Naive thymus-derived CD4-positive, alpha-beta T cell (primary cell): ENCODE measurements around the gene OR10G2. TPM values are rescaled to one million over a fixed set of nuclear protein-coding genes. Genes with fewer than 3 reads are reported as not detected.
"Not testable (repeated sequence)": the region's sequence is repeated elsewhere in the genome, so short reads cannot be mapped to it uniquely, and the experiment has no call there.

Source experiments
- ATAC-seq: fragments of 150-1000 bp; cut with Tn5 transposase; 2 replicates; pipeline ENCODE4 v1.10.0; 2021; ENCODE audit warnings: mild to moderate bottlenecking, moderate library complexity
- CTCF ChIA-PET: fragments of 350-600 bp; sonication (Branson Sonifier 250); formaldehyde crosslinking; loops from one replicate; lab custom pipeline; 2021; ENCODE audit warnings: antibody characterized with exemption; lab: Charles Lee
- POLR2A ChIA-PET: fragments of 350-600 bp; sonication (Branson Sonifier 250); formaldehyde crosslinking; loops from one replicate; lab custom pipeline; 2021; ENCODE audit warnings: antibody characterized with exemption, inconsistent platforms; lab: Charles Lee
- DNase-seq, 9 donors: peaks; one replicate each; pipeline versions ENCODE4 v3.0.0 to v3.0.0-alpha.2; 2020 to 2022; ENCODE audit warnings: mixed read lengths in 1 of 9
- H3K27ac ChIP-seq: one replicate; pipeline ENCODE4 v1.7.0; 2013; ENCODE audit warnings: mild to moderate bottlenecking, low read depth, low read length, moderate library complexity
- H3K27me3 ChIP-seq, 2 donors: one replicate each; pipeline ENCODE4 v1.7.0; 2013; ENCODE audit warnings: low read length in 2 of 2, mild to moderate bottlenecking in 2 of 2, moderate library complexity in 2 of 2; ENCODE audit not compliant: control insufficient read depth in 2 of 2, insufficient read depth in 2 of 2
- H3K36me3 ChIP-seq, 3 experiments: 1 replicate in 2 of 3; 2 replicates in 1 of 3; pipeline ENCODE4 v1.7.0; 2013; ENCODE audit warnings: low read length in 3 of 3, mild to moderate bottlenecking in 3 of 3, moderate library complexity in 1 of 3; ENCODE audit not compliant: insufficient read depth in 3 of 3, control insufficient read depth in 2 of 3
- H3K4me1 ChIP-seq, 2 donors: one replicate each; pipeline ENCODE4 v1.7.0; 2013; ENCODE audit warnings: low read length in 2 of 2, mild to moderate bottlenecking in 2 of 2, moderate library complexity in 1 of 2; ENCODE audit not compliant: control insufficient read depth in 2 of 2, insufficient read depth in 2 of 2
- H3K4me3 ChIP-seq: 2 replicates; pipeline ENCODE4 v1.7.0; 2013; ENCODE audit warnings: mild to moderate bottlenecking, low read length
- H3K9me3 ChIP-seq, 3 experiments: 1 replicate in 2 of 3; 2 replicates in 1 of 3; pipeline ENCODE4 v1.7.0; 2013; ENCODE audit warnings: low read length in 3 of 3; ENCODE audit not compliant: control insufficient read depth in 2 of 3
- H3K27ac Mint-ChIP-seq, 9 donors: one replicate each; pipeline ENCODE4 v1.8.0; 2020 to 2022; ENCODE audit warnings: mixed read lengths in 9 of 9, mild to moderate bottlenecking in 8 of 9, moderate library complexity in 5 of 9, inconsistent platforms in 2 of 9
- H3K27me3 Mint-ChIP-seq, 5 donors: one replicate each; pipeline ENCODE4 v1.8.0; 2021 to 2022; ENCODE audit warnings: mixed read lengths in 5 of 5, mild to moderate bottlenecking in 1 of 5
- H3K36me3 Mint-ChIP-seq, 5 donors: one replicate each; pipeline ENCODE4 v1.8.0; 2020 to 2022; ENCODE audit warnings: mixed read lengths in 5 of 5, mild to moderate bottlenecking in 3 of 5, inconsistent platforms in 1 of 5
- H3K4me1 Mint-ChIP-seq, 7 donors: one replicate each; pipeline ENCODE4 v1.8.0; 2020 to 2022; ENCODE audit warnings: mixed read lengths in 7 of 7, mild to moderate bottlenecking in 3 of 7, inconsistent platforms in 1 of 7
- H3K4me3 Mint-ChIP-seq, 10 donors: one replicate each; pipeline ENCODE4 v1.8.0; 2020 to 2022; ENCODE audit warnings: mild to moderate bottlenecking in 10 of 10, mixed read lengths in 10 of 10, moderate library complexity in 6 of 10, inconsistent platforms in 2 of 10
- H3K9me3 Mint-ChIP-seq, 11 donors: one replicate each; pipeline ENCODE4 v1.8.0; 2020 to 2022; ENCODE audit warnings: mixed read lengths in 11 of 11, mild to moderate bottlenecking in 4 of 11, inconsistent platforms in 1 of 11, moderate library complexity in 1 of 11
- intact Hi-C, 2 donors: fragments of 100-400 bp; cut with micrococcal nuclease; formaldehyde crosslinking; loops; one replicate each; pipeline ENCODE4 v1.15.1; 2023
- polyA plus RNA-seq, 2 donors: library from polyadenylated mRNA; unstranded; fragments of 300-500 nt; fragmentation: Illumina TruSeq; gene quantifications; one replicate each; pipeline ENCODE4 v1.2.3, GENCODE V29; 2021
- total RNA-seq, 6 experiments: library from RNA in 5 of 6; stranded (reverse) in 5 of 6; gene quantifications; 1 replicate in 5 of 6; 2 replicates in 1 of 6; pipeline ENCODE4 v1.2.3 and lab custom pipeline; 2021 to 2026

The OR10G2 gene
- total and polyA plus RNA-seq, 7 experiments from 2014 or later = 0.28 TPM; not detected in 6

DNA sequence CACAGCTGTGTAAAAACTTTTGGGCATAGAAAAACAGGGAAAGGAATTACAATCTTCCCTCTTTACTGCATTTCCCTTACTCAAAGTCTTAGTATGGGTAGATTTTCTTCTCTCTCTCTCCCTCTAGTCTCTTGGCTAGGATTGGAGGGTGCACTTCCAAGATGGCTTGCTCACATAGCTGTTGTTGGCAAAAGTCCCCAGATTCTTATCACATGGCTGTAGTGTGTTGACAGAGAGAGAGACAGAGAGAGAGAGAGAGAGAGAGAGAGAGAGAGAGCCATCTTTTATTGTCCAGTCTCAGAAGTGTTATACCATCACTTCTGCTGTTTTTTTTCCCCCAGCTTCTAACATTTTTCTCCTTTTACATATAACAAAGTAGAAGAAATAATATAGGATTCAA lies 12.6 kb upstream of the OR10G2 start:
- ATAC-seq (no peak), DNase-seq (no peak)
- Mint-ChIP-seq H3K27ac (no peak overlapping the region), H3K27me3 (peaks cover 8 to 30% (median 23%) of the 10 kb centered on the region in 5 donors), H3K36me3 (no peaks in the 10 kb centered on the region), H3K9me3 (peaks cover 0 to 9% (median 0%) of the 10 kb centered on the region in 11 donors), H3K4me1 (peaks cover 0 to 4% (median 0%) of the 10 kb centered on the region in 7 donors), H3K4me3 (no peak overlapping the region)
- CTCF ChIA-PET = no interaction called here
- intact Hi-C loops = no loop called here
- no peaks in the 10 kb centered on the region for H3K36me3 ChIP-seq
- H3K27me3 ChIP-seq = no peaks in the 10 kb centered on the region
- H3K4me3 ChIP-seq = no peak overlapping the region
- H3K4me1 ChIP-seq = no peaks in the 10 kb centered on the region
- POLR2A ChIA-PET = no interaction called here
- H3K27ac ChIP-seq = no peak overlapping the region
- H3K9me3 ChIP-seq = no peaks in the 10 kb centered on the region

DNA sequence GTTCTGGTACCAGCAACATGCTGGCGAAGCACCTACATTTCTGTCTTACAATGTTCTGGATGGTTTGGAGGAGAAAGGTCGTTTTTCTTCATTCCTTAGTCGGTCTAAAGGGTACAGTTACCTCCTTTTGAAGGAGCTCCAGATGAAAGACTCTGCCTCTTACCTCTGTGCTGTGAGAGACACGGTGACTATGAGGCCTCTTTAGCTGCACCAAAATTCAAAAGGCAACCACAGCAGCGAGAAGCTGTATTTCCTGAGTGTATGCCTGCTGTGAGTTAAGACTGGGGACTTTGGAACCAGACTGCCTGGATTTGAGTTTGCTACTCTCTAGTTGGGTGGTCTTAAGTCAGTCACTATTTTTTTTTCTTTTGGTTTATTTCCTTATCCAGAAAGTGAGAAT lies 8.7 kb upstream of the OR10G2 start:
- H3K27ac ChIP-seq = no peak overlapping the region
- H3K4me1 ChIP-seq = no peaks in the 10 kb centered on the region
- H3K9me3 ChIP-seq = no peaks in the 10 kb centered on the region
- Mint-ChIP-seq H3K36me3 (no peaks in the 10 kb centered on the region), H3K27me3 (peaks cover 0 to 17% (median 4%) of the 10 kb centered on the region in 5 donors), H3K9me3 (peaks cover 0 to 2% (median 0%) of the 10 kb centered on the region in 11 donors), H3K4me3 (peak overlapping the region in 3 of 10 donors; percentile 42 to 52 (median 42)), H3K4me1 (peaks cover 0 to 14% (median 6%) of the 10 kb centered on the region in 7 donors), H3K27ac (peak overlapping the region in 3 of 9 donors; percentile 25 to 64 (median 36))
- ATAC-seq (no peak), DNase-seq (peak in 1 of 9 donors; percentile 5)
- intact Hi-C loops = loop anchor here in 1 of 2 donors (5.0 kb wide), 2 partner anchors 914 to 929 kb away; no protein-coding TSS in a partner anchor
- POLR2A ChIA-PET = interaction anchor here (1.0 to 1.3 kb wide), 2 partner anchors 888 to 899 kb away, joined by 3 to 4 read pairs; no protein-coding TSS in a partner anchor
- H3K27me3 ChIP-seq = no peaks in the 10 kb centered on the region
- H3K36me3 ChIP-seq = no peaks in the 10 kb centered on the region
- CTCF ChIA-PET = no interaction called here
- no peak overlapping the region for H3K4me3 ChIP-seq

DNA sequence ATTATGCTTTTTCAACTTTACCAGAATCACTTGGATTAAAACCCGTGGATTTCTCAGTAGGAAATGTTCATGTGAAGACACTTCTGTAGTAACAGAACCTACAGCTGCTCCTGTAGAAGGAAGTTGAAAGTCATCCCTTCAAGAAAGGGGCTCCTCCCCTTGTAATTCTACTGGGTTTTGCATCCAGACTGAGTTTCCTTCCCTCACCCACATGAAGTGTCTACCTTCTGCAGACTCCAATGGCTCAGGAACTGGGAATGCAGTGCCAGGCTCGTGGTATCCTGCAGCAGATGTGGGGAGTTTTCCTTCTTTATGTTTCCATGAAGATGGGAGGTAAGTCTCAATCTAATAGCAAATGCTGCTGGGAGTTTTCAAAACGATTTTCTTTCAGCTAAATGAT lies 7.9 kb upstream of the OR10G2 start:
- ATAC-seq (no peak), DNase-seq (no peak)
- ChIA-PET CTCF (interaction anchor here (0.6 kb wide), 1 partner anchor 1212 kb away, joined by 3 read pairs; no protein-coding TSS in a partner anchor), POLR2A (interaction anchor here (1.0 to 1.3 kb wide), 2 partner anchors 889 to 900 kb away, joined by 3 to 4 read pairs; no protein-coding TSS in a partner anchor)
- H3K27ac Mint-ChIP-seq = peak overlapping the region in 4 of 9 donors; percentile 1 to 57 (median 51)
- no peaks in the 10 kb centered on the region for H3K4me1 ChIP-seq
- H3K4me3 Mint-ChIP-seq = peak overlapping the region in 8 of 10 donors; percentile 29 to 60 (median 42)
- H3K27me3 Mint-ChIP-seq = peaks cover 0 to 20% (median 4%) of the 10 kb centered on the region in 5 donors
- H3K36me3 ChIP-seq = no peaks in the 10 kb centered on the region
- H3K9me3 ChIP-seq = no peaks in the 10 kb centered on the region
- no peaks in the 10 kb centered on the region for H3K36me3 Mint-ChIP-seq
- H3K9me3 Mint-ChIP-seq = no peaks in the 10 kb centered on the region
- intact Hi-C loops = loop anchor here in 1 of 2 donors (5.0 kb wide), 2 partner anchors 915 to 930 kb away; no protein-coding TSS in a partner anchor
- no peak overlapping the region for H3K27ac ChIP-seq
- H3K4me1 Mint-ChIP-seq = peaks cover 0 to 14% (median 6%) of the 10 kb centered on the region in 7 donors
- no peak overlapping the region for H3K4me3 ChIP-seq
- H3K27me3 ChIP-seq = no peaks in the 10 kb centered on the region

DNA sequence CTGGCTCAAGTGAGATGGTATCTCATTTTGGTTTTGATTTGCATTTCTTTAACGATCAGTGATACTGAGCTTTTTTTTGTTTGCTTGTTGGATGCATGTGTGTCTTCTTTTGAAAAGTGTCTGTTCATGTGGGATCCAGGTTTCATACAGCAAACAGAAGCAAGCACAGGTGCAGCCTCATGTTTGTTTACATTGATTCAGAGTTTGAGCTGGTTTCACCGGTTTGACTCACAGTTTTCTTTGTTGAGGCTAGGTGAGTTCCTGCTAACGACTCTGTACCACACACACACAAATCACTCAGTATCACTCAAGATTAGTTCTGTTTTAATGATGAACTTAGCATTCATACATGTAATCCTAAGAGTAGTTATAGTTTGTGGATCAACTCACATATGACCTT lies 3.7 kb downstream of the OR10G2 start:
- peaks cover 0 to 6% (median 0%) of the 10 kb centered on the region in 5 donors for H3K36me3 Mint-ChIP-seq
- Histone ChIP-seq H3K27me3 (no peaks in the 10 kb centered on the region), H3K4me1 (no peaks in the 10 kb centered on the region), H3K9me3 (no peaks in the 10 kb centered on the region), H3K4me3 (no peak overlapping the region), H3K36me3 (no peaks in the 10 kb centered on the region), H3K27ac (no peak overlapping the region)
- ChIA-PET POLR2A (no interaction called here), CTCF (no interaction called here)
- intact Hi-C loops = no loop called here
- H3K9me3 Mint-ChIP-seq = peaks cover 0 to 7% (median 2%) of the 10 kb centered on the region in 11 donors
- no peaks in the 10 kb centered on the region for H3K4me1 Mint-ChIP-seq
- H3K27me3 Mint-ChIP-seq = peaks cover 0 to 28% (median 13%) of the 10 kb centered on the region in 5 donors
- ATAC-seq = no peak
- no peak overlapping the region for H3K27ac Mint-ChIP-seq
- no peak for DNase-seq
- H3K4me3 Mint-ChIP-seq = no peak overlapping the region

DNA sequence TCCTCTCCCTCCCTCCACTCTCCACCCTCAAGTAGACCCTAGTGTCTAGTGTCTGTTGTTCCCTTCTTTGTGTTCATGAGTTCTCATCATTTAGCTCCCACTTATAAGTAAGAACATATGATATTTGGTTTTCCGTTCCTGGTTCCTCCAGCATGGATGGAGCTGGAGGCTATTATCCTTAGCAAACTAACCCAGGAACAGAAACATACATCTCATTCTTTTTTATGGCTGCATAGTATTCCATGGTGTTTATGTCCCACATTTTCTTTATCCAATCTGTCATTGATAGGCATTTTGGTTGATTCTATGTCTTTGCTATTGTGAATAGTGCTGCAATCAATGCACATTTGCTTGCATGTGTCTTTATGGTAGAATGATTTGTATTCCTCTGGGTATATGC lies 4.2 kb downstream of the OR10G2 start:
- CTCF ChIA-PET, H3K27me3 ChIP-seq, H3K27ac ChIP-seq, ATAC-seq, H3K4me1 Mint-ChIP-seq, H3K4me3 Mint-ChIP-seq, DNase-seq, intact Hi-C loops, H3K27ac Mint-ChIP-seq, H3K36me3 Mint-ChIP-seq, H3K4me3 ChIP-seq, POLR2A ChIA-PET, H3K9me3 Mint-ChIP-seq, H3K36me3 ChIP-seq, H3K9me3 ChIP-seq, H3K4me1 ChIP-seq: not testable (repeated sequence)
- peaks cover 0 to 30% (median 17%) of the 10 kb centered on the region in 5 donors for H3K27me3 Mint-ChIP-seq

DNA sequence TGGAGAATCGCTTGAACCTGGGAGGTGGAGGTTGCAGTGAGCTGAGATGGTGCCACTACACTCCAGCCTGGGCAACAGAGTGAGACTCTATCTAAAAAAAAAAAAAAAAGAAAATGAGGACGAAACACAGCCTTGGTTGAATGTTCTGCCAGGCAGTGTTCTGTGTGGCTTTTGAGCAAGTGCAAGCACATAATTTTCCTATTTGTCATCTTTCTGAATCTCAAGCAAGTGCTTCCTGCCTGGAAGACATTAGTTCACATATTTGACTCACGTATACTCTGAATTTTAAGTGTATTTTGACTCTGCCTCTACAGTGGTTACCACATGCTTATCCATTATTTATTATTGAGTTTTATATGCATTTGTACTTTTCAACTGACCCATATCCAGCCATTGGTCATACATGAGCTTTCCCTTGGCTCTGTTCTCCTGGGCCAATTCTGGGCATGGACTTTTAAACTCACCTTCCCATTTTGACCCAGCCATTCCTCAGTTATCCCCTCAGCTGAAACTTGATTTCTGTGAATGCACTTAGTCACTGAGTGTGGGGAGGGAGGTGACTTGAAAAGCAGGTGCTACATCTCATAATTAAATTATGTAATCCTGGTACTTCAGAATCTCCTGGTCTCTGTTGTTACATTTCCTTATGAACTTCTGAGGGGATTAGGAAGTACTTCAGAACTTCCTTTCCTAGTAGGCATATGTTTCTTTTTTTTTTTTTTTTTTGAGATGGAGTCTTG lies 8.1 kb downstream of the OR10G2 start:
- intact Hi-C loops = no loop called here
- POLR2A ChIA-PET = no interaction called here

More for the DNA sequence above, 8.1 kb downstream of the OR10G2 start:
- no peaks in the 10 kb centered on the region for H3K4me1 ChIP-seq
- peaks cover 0 to 6% (median 0%) of the 10 kb centered on the region in 5 donors for H3K36me3 Mint-ChIP-seq
- H3K9me3 Mint-ChIP-seq = peaks cover 0 to 7% (median 2%) of the 10 kb centered on the region in 11 donors
- CTCF ChIA-PET = no interaction called here
- H3K9me3 ChIP-seq = no peaks in the 10 kb centered on the region
- DNase-seq = no peak
- ATAC-seq = no peak
- H3K27ac ChIP-seq = no peak overlapping the region
- H3K36me3 ChIP-seq = no peaks in the 10 kb centered on the region
- no peak overlapping the region for H3K4me3 Mint-ChIP-seq
- H3K4me1 Mint-ChIP-seq = no peaks in the 10 kb centered on the region
- H3K4me3 ChIP-seq = no peak overlapping the region
- H3K27me3 ChIP-seq = no peaks in the 10 kb centered on the region
- H3K27me3 Mint-ChIP-seq = peaks cover 7 to 30% (median 22%) of the 10 kb centered on the region in 5 donors
- no peak overlapping the region for H3K27ac Mint-ChIP-seq
